Psoas muscle (tissue), 8 donors: Measurements from ENCODE around the gene THADA. TPM values are rescaled to one million over a fixed set of nuclear protein-coding genes. Genes with fewer than 3 reads are reported as not detected.

Experiments used
- ATAC-seq, 4 donors: fragments of 200-7000 bp; cut with Tn5 transposase; one replicate each; pipeline ENCODE4 v1.9.1; 2020; ENCODE audit warnings: moderate library complexity in 3 of 4, mild to moderate bottlenecking in 2 of 4
- DNase-seq, 2 donors: peaks; one replicate each; pipeline ENCODE4 v3.0.0-alpha.2; 2020
- H3K27ac ChIP-seq: fragments of 200-600 bp; one replicate; pipeline ENCODE4 v1.8.0; 2022
- H3K27me3 ChIP-seq, 3 donors: fragments of 200-600 bp in 1 of 3; one replicate each; pipeline versions ENCODE4 v1.6.1 to v1.8.0; 2013 to 2022; ENCODE audit warnings: low read length in 2 of 3, mild to moderate bottlenecking in 2 of 3, moderate library complexity in 1 of 3; ENCODE audit not compliant: insufficient read depth in 3 of 3
- H3K36me3 ChIP-seq, 2 donors: fragments of 200-600 bp in 1 of 2; one replicate each; pipeline versions ENCODE4 v1.6.1 to v1.8.0; 2013 to 2022; ENCODE audit warnings: low read depth in 1 of 2, mild to moderate bottlenecking in 1 of 2, moderate library complexity in 1 of 2; ENCODE audit not compliant: insufficient read depth in 1 of 2
- H3K4me1 ChIP-seq: fragments of 200-600 bp; one replicate; pipeline ENCODE4 v1.8.0; 2022
- H3K4me3 ChIP-seq: fragments of 200-600 bp; one replicate; pipeline ENCODE4 v1.8.0; 2022; ENCODE audit warnings: mild to moderate bottlenecking
- H3K9me3 ChIP-seq: fragments of 200-600 bp; one replicate; pipeline ENCODE4 v1.8.0; 2022
- WGBS, 3 donors: extraction: QIAGEN DNeasy Blood & Tissue Kit; methylation state at CpG; one replicate each; pipeline versions ENCODE4 v1.1.6 to v1.1.7; 2013; 5-methylcytosine and 5-hydroxymethylcytosine counted together
- intact Hi-C, 2 donors: fragments of 100-400 bp; cut with DNase I; formaldehyde crosslinking; loops; one replicate each; pipeline versions ENCODE4 v1.11.0 to v1.14.2; 2022
- polyA plus RNA-seq, 3 donors: library from polyadenylated mRNA; stranded (reverse); fragments of 200-250 nt; gene quantifications; one replicate each; pipeline ENCODE4 v1.2.3, GENCODE V29; 2013
- total RNA-seq, 4 donors: library from RNA; stranded (reverse); fragmentation: NEBNext Ultra II Directional in 2 of 4; extraction: Animal tissue kit (Norgen Biotek cat#: 25700) in 2 of 4; gene quantifications; one replicate each; pipeline versions ENCODE4 v1.2.1 to v1.2.4, GENCODE V29; 2021 to 2023
- TF ChIP-seq, protein P1 (sequence below): fragments of 200-600 bp; IDR thresholded peaks from one replicate; pipeline ENCODE4 v1.8.0; 2022; ENCODE audit warnings: antibody characterized with exemption
- donor health status: healthy with polysubstance abuse.
- donor health status: DM: no; HTN: no; CAD: no; lungs with moderate emphysema.
- donor health status: Bipolar disorder and iron deficiency.
- donor health status: healthy.
- donor health status: DM: yes; HTN: yes; CAD: no.
- donor health status: DM: no; HTN: no; CAD: no.
- donor health status: DM: no; HTN: no; CAD: no.
- donor health status: DM: yes; HTN: yes; CAD: no.

Gene THADA
- total and polyA plus RNA-seq, 7 donors, result 8.1 to 17.4 (median 11.6) TPM

DNA sequence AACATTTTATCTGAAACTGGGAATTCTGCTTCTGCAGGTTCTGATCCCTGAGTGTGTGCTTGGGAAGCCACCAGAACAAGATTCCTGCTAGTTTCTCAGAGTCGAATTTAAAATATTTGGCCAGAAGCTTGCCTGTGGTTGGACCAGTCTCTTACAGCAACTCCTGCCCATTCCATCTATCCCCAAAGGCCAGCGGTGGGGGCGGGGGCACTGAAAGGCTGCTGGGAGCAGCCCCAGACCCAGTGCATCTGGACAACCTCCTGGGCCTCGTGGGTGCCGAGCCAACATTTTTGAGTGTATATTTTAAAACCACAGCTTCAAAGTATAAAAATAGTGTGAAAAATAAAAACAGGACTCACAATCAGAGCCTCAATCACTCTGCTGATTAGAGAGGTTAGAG lies 330.8 kb downstream of the THADA start:
- H3K36me3 ChIP-seq, result no peaks in the 10 kb centered on the region
- TF ChIP-seq, protein P1, sequence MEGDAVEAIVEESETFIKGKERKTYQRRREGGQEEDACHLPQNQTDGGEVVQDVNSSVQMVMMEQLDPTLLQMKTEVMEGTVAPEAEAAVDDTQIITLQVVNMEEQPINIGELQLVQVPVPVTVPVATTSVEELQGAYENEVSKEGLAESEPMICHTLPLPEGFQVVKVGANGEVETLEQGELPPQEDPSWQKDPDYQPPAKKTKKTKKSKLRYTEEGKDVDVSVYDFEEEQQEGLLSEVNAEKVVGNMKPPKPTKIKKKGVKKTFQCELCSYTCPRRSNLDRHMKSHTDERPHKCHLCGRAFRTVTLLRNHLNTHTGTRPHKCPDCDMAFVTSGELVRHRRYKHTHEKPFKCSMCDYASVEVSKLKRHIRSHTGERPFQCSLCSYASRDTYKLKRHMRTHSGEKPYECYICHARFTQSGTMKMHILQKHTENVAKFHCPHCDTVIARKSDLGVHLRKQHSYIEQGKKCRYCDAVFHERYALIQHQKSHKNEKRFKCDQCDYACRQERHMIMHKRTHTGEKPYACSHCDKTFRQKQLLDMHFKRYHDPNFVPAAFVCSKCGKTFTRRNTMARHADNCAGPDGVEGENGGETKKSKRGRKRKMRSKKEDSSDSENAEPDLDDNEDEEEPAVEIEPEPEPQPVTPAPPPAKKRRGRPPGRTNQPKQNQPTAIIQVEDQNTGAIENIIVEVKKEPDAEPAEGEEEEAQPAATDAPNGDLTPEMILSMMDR, result no peak
- peaks cover 9% of the 10 kb centered on the region for H3K4me1 ChIP-seq
- H3K9me3 ChIP-seq, result no peaks in the 10 kb centered on the region
- no peaks in the 10 kb centered on the region for H3K27me3 ChIP-seq
- no peak overlapping the region for H3K4me3 ChIP-seq
- intact Hi-C loops, result no loop called here
- ATAC-seq (no peak), DNase-seq (peak; percentile 72 to 79)
- WGBS, 3 donors, result 33 to 63% (median 50%) methylated on average over 5 of the region's 5 CpGs
- peak overlapping the region; percentile 11 for H3K27ac ChIP-seq

GRCh38 chr2:43262951-43263350 lies 332.9 kb downstream of the THADA start:
- H3K4me3 ChIP-seq, result no peak overlapping the region
- H3K36me3 ChIP-seq, result no peaks in the 10 kb centered on the region
- WGBS, 3 donors, result 91 to 95% (median 93%) methylated on average over 6 of the region's 6 CpGs
- no peak for DNase-seq
- TF ChIP-seq, protein P1, result no peak
- intact Hi-C loops, result no loop called here
- H3K27me3 ChIP-seq, result no peaks in the 10 kb centered on the region
- H3K9me3 ChIP-seq, result no peaks in the 10 kb centered on the region
- H3K4me1 ChIP-seq, result no peaks in the 10 kb centered on the region
- no peak for ATAC-seq
- H3K27ac ChIP-seq, result no peak overlapping the region

GRCh38 chr2:43262239-43262638 lies 333.6 kb downstream of the THADA start:
- TF ChIP-seq, protein P1, result no peak
- 89 to 97% (median 93%) methylated on average over 1 of the region's 1 CpG for WGBS, 3 donors
- peak; percentile 35 to 79 (median 62) for ATAC-seq
- no peaks in the 10 kb centered on the region for H3K9me3 ChIP-seq
- no peak overlapping the region for H3K4me3 ChIP-seq
- no peaks in the 10 kb centered on the region for H3K4me1 ChIP-seq
- intact Hi-C loops, result no loop called here
- H3K27ac ChIP-seq, result no peak overlapping the region
- no peaks in the 10 kb centered on the region for H3K27me3 ChIP-seq
- DNase-seq, result no peak
- no peaks in the 10 kb centered on the region for H3K36me3 ChIP-seq

- TF ChIP-seq, protein P1, result no peak
- intact Hi-C loops, result no loop called here
- WGBS, 3 donors, result 92 to 100% (median 95%) methylated on average over 1 of the region's 1 CpG
Measured at GRCh38 chr2:43259512-43259911, 336.3 kb downstream of the THADA start.

DNA sequence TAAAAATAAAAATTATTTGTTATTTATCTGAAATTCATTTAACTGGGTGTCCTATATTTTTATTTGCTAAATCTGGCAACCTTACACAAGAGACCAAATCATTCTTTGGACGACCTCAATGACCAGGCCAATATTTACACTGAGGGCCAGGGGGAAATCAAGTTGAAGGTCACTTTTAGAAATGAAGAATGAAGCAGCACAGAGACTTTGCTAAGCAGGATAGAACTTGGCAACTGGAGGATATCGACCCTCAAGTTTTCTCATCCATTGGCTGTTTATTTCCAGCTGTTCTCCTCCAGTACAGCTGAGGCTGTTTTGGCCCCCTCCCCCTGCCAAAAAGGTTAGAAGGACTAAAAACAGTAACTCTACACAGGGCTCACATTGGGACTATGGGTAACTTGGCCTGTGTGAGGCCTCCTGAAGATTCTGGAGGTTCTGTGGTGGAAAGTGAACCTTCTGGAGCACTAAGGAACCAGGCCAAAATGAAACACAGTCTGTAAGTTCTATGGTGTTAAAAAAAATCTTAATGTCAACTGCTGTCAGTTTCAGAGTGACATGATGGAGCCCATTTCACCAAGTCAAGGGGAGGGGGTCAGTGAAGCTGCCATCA lies 337.2 kb downstream of the THADA start:
- Histone ChIP-seq H3K27ac (no peak overlapping the region), H3K4me3 (no peak overlapping the region), H3K4me1 (no peaks in the 10 kb centered on the region), H3K36me3 (no peaks in the 10 kb centered on the region), H3K27me3 (no peaks in the 10 kb centered on the region), H3K9me3 (no peaks in the 10 kb centered on the region)
- TF ChIP-seq, protein P1, result no peak
- WGBS, 3 donors, result 60 to 72% (median 66%) methylated on average over 2 of the region's 2 CpGs
- intact Hi-C loops, result no loop called here
- DNase-seq (no peak), ATAC-seq (peak in 1 of 4 donors; percentile 10)

More at GRCh38 chr2:43259512-43259911, 336.3 kb downstream of the THADA start:
- Histone ChIP-seq H3K27ac (no peak overlapping the region), H3K4me1 (no peaks in the 10 kb centered on the region), H3K27me3 (no peaks in the 10 kb centered on the region), H3K9me3 (no peaks in the 10 kb centered on the region), H3K36me3 (no peaks in the 10 kb centered on the region), H3K4me3 (no peak overlapping the region)
- ATAC-seq, result no peak
- no peak for DNase-seq
